ENCODE measurements around the gene CLTB. TPM values are rescaled to one million over a fixed set of nuclear protein-coding genes. Genes with fewer than 3 reads are reported as not detected.

The CLTB gene, protein sequence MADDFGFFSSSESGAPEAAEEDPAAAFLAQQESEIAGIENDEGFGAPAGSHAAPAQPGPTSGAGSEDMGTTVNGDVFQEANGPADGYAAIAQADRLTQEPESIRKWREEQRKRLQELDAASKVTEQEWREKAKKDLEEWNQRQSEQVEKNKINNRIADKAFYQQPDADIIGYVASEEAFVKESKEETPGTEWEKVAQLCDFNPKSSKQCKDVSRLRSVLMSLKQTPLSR
- 124 and 239 TPM in 2 replicates for total RNA-seq

DNA sequence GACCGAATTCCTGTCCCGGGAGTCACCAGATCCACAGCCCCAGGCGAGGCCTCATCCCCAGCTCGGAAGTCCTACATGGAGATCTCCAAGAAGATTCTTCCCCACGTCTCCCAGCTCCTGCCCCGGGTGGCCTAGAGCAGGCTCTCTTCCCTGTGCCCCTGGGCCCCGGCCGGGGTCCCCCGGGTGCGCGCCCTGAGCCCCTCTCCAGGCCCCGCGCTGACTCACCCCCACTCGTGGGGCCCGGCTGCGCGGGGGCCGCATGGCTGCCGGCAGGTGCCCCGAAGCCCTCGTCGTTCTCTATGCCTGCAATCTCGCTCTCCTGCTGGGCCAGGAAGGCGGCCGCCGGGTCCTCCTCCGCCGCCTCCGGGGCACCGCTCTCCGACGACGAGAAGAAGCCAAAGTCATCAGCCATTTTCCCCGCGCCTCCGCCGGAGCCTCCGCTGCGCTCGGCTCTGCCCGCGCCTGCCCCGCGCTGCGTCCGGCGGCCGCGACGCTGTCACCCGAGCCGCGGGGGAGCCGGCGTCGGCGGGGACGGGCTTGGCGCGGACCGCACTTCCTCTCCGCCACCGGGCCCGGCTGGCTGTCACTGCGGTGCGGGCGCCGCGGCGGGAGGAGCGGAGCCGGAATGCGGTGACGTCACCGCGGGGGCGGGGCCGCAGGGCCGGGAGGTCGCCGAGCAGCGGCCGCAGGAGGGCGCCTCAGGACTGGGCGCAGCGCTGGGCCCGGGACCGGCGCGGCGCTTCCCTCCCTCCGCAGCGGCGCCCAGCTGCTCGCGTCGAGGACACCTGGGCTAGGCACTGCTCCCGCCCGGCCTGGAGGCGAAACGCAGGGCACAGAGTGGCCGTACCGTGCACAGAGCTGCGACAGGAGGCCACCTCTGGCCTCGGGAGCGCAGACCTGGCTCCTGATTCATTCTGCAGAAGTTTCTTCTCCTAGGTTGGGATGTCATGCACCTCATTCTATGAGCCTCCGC, at the start of gene CLTB:
CLTB (minus strand) TSS at position 588 of the 973 bp plus-strand sequence; CDS start at position 412, 176 bp downstream.

DNA sequence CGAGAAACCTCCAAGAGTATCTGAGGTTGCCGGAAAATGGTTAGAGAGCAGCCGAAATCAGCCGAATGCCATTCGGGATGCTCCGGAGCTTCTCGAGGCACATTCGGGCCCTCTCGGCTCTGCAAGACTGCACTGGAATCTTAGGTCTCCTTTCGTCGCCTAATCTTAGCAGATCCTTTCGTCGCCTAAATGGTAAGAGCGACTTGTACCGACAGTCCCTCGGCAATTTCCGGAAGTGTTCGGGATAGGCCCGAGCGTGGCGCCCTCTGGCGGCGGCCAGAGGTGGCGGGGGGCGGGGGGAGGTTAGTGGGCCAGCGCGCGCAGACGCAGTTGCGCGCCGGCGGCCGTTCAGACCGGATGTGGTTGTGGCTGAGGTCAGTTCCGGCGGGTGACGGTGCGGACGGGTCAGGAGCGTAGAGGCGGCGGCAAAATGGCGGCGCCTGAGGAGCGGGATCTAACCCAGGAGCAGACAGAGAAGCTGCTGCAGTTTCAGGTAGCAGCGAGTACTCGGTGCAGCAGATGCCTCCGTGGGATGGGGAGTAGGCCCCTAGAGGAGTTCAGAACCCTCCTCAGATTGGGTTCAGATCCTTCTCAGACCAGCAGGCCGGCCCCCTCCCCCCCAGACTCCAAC, 31.8 kb upstream of the CLTB start, which contains the start of gene FAF2:
FAF2 (plus strand) TSS at position 408 of the 631 bp plus-strand sequence; CDS start at position 431, 23 bp downstream.

DNA sequence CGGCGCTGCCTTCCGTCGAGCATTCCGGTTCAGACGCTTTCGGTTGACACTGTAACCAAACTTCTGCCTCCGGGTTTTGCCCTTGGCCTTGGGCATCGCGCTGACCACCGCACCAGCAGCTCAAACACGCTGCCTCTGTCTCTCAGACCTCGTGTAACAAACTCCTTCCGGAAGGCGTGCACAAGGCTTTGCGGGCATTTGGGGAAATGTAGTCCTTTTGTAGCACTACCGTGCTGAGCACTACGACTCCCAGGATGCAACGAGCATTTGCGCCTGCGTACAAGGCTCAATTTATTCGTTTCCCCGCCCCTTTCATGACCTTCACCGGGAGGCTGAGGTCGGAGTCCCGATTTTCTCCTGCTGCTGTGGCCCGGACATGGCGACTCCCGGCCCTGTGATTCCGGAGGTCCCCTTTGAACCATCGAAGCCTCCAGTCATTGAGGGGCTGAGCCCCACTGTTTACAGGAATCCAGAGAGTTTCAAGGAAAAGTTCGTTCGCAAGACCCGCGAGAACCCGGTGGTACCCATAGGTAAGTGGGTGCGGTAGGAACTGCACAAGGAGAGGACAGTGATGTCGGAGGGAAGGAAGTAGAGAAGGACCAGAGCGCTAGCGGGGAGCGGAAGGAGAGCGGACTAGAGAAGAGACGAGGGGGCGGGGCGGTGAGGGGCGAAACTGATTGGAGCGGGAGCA, 27.8 kb downstream of the CLTB start, which contains the start of the genes HIGD2A and NOP16:
HIGD2A (plus strand) TSS at position 308 of the 691 bp plus-strand sequence; CDS start at position 377, 69 bp downstream.
NOP16 (minus strand) TSS at position 155 of the 691 bp plus-strand sequence; CDS start at position 96, 59 bp downstream.

DNA sequence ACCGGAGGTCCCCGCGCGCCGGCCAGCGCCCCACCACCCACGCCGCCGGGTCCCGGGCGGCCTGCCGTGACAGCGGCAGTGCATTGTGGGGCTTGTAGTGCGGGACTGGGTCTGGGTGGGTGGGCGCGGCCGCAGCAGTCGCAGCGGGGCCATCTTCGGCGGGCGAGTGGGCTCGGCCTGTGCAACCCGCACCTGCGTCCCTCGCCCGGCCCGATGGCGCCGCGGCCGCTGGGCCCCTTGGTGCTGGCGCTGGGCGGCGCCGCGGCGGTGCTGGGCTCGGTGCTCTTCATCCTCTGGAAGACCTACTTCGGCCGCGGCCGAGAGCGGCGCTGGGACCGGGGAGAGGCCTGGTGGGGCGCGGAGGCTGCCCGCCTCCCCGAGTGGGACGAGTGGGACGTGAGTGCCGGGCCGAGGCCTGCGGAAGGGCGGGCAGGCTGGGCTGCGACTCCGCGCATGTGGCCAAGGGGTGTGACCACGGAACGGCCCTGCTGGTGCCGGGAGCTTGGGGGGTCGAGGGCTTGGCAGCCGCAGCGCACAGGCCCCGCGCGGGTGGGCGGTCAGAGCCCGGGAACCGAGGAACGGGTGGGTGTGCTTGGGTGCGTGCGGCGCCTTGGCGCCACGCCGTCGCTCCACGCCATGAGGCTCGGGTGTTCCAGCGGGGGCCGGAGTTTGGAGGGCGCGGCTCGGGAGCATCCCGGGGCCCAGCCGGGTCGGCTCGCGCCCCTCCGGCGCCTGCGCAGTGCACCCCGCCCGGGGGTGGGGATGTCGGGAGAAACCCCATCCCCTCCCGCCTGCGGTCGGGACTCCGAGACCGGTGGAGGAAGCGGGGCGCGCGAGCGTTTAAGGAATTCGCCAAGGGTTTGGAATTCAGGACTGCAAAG, 50.7 kb downstream of the CLTB start, which contains the start of gene ARL10:
ARL10 (plus strand) TSS at position 137 of the 881 bp plus-strand sequence; CDS start at position 214, 77 bp downstream.

DNA sequence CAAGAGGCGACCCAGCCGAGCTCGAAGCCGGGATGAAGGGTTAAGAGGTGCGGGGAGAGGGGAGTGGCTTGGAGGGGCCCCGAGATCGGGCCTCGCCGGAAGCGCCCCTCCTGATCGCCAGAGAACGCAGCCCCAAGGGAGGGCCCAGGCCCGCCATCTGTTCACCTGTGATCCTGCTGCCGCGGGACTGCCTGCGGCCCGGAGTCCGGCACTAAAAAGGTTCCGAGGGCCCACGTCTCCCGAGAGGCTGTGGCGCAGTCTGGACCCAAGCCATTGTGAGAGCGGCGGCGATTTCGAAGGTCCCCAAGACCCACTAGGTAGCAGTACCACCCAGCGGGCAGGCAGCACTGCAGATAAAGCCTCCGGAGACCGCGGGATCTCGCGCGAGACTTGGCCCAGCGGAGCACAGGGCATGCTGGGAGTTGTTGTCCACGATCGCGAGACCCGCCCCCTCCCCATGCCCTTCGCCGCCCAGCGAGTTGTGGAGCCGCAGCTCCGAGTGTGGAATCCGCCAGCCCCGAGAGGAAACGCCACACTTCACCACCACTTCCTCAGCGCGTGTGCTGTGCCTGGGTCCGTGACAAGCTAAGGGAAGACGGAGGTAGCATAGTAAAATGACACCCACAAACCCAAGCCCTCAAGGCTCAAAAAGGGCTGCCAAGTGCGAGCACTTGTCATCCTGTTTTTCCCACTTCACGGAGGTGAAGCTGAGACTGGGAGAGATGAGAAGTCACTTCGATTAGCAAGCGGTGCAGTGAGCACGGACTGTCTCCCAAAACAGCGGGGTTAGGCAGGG, 54.7 kb downstream of the CLTB start, which contains the start of gene KIAA1191:
KIAA1191 (minus strand) TSS at position 328 of the 796 bp plus-strand sequence. CDS start 2,256 bp downstream, outside the sequence.

Other genes with a start within 250 kb of the CLTB start
- gene SIMC1, start 178.1 kb downstream of the CLTB start, total RNA-seq, result 2.9 and 4.7 TPM in 2 replicates
- 85.0 and 89.6 TPM in 2 replicates for gene KIAA1191, start 54.8 kb downstream of the CLTB start, total RNA-seq
- 8.4 and 10.7 TPM in 2 replicates for gene ARL10, start 51.1 kb downstream of the CLTB start, total RNA-seq
- gene NOP16, start 27.9 kb downstream of the CLTB start, total RNA-seq, result 17.7 and 24.6 TPM in 2 replicates
- 31.1 and 42.0 TPM in 2 replicates for gene HIGD2A, start 27.8 kb downstream of the CLTB start, total RNA-seq
- 34.9 and 41.3 TPM in 2 replicates for gene FAF2, start 31.8 kb upstream of the CLTB start, total RNA-seq
- 5.3 and 5.8 TPM in 2 replicates for gene RNF44, start 120.9 kb upstream of the CLTB start, total RNA-seq
- under 0.01 TPM in 1 of 2 replicates, not detected in the other for gene CDHR2, start 132.8 kb upstream of the CLTB start, total RNA-seq
- gene GPRIN1, start 193.6 kb upstream of the CLTB start, total RNA-seq, result 1.9 and 9.6 TPM in 2 replicates
- gene SNCB, start 214.0 kb upstream of the CLTB start, total RNA-seq, result not detected in 2 replicates
- not detected in 2 replicates for gene EIF4E1B, start 214.1 kb upstream of the CLTB start, total RNA-seq
- gene TSPAN17, start 230.9 kb upstream of the CLTB start, total RNA-seq, result 26.9 and 44.3 TPM in 2 replicates